ENCODE measurements around the gene BACE2.

- TF ChIP-seq CTCF (optimal IDR thresholded peaks at IDR 0.05 in 1 of 3, IDR thresholded peaks at IDR 0.05 in 1 of 3, conservative IDR thresholded peaks at IDR 0.05 in 1 of 3; ENCODE audit: extremely low read depth in 1 of 3, insufficient read depth in 2 of 3, low read length in 3 of 3) (no peak), EZH2 (IDR thresholded peaks at IDR 0.05; ENCODE audit: low read length) (no peak)
Observed at GRCh38 chr21:41196993-41197392, 29.0 kb downstream of the BACE2 start.

All from keratinocyte (primary cell).